Hypothalamus (tissue), 51 donors: ENCODE measurements around the gene BRD3.

ENCODE experiments used
- DNase-seq, 51 donors: peaks; one replicate each; lab custom pipeline; 2025; lab: John Stamatoyannopoulos, UW

BRD3 gene

DNA sequence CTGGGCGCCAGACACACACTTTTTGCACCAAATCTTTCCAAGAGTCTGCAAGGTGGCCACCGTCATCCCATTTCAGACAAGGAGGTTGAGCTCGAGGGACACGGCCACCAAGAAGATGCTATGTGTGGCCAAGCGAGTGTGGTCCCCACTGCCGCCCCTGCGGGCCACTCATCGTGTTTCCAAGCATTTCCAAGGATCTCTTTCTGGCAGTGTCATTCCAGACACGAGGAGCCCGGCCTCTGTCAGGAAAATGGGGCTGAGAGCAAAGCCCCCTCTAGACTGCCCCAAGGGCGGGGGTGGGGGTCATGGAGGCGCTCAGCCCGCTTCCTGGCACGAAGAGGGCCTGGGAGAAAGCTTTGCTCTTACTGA, 86.3 kb downstream of the BRD3 start:
- DNase-seq: no peak

GRCh38 chr9:133980864-133981588, 86.8 kb downstream of the BRD3 start:
- DNase-seq: no peak
